GM21717 (cell line): ENCODE results near the gene ZNF627.
"Not testable (repeated sequence)": the region's sequence is repeated elsewhere in the genome, so short reads cannot be mapped to it uniquely, and the experiment has no call there.

ENCODE experiments used
- ATAC-seq: cut with Tn5 transposase; IDR thresholded peaks from one replicate; pipeline ENCODE4 v1.9.1; 2021; ENCODE audit warnings: mild to moderate bottlenecking, moderate library complexity; ENCODE audit not compliant: unreplicated experiment

Gene ZNF627

DNA sequence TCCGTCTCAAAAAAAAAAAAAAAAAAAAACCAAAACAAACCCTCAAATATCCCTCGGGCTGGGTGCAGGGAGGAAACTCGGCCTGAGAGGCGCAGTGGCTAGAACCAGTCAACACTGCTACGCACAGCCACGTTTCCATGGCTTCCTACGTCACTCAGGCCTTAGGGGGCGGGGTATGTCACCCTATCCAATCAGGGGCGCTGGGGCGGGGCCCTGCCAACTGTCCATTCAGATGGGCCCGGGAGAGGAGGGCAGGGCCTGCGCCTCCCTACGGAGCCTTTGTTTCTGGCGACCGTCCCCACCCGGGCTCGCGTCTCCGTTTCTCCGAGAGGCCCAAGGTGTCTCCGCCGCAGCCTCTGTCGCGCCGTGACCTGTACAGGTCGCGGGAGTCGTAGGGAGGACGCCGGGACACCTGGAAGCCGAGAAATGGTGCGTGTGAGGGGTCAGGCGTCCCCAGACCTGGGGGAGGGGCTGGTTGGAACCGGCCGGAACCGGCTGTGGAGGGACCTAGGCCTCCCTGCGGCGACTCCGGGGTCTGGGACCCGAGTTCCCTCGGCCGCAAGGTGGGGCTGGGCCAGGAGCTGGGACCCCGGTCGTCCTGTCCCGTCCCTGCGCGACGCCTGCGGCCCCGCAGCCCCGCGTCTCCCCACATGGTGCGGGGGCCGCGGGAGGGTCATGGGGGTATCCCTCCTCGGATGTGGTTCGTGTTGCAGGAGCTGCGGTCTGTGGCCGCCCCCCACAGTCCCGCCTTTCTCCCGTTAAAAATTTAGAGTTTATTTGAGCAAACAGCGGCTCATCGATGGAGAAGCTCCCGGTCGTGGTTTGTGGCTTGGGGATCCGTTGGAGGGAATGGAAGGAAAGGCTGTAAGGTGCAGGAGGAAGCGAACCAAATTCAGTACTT lies at the start of gene ZNF627:
TSS of gene ZNF627 (plus strand) at position 282 of the 901 bp plus-strand sequence. CDS start at position 427, 145 bp downstream.
- peak; percentile 89 for ATAC-seq

DNA sequence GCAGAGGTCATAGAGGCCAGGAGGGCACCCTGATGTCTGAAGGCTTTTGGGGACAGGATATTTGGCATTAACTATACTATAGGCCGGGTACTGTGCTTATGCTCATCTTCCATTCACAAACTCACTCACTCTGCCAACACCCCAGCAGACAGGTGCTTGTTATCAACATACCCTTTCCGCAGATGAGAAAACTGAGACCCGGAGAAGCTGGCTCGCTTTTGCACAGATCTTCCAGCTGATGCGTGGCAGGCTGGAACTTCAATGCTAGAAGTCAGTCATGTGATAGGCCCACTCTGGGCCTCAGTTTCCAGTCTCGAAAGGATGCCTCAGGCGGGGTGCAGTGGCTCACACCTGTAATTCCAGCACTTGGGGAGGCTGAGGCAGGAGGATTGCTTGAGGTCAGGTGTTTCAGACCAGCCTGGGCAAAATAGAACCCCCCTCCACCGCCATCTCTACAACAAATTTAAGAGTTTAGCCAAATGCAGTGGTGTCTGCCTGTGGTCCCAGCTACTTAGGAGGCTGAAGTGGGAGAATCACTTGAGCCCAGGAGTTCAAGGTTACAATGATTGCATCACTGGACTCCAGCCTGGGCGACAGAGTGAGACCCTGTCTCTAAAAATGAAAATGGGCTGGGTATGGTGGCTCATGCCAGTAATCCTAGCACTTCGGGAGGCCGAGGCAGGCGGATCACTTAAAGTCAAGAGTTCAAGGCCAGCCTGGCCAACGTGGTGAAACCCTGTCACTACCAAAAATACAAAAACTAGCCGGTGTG lies 49.2 kb upstream of the ZNF627 start:
- ATAC-seq = no peak

DNA sequence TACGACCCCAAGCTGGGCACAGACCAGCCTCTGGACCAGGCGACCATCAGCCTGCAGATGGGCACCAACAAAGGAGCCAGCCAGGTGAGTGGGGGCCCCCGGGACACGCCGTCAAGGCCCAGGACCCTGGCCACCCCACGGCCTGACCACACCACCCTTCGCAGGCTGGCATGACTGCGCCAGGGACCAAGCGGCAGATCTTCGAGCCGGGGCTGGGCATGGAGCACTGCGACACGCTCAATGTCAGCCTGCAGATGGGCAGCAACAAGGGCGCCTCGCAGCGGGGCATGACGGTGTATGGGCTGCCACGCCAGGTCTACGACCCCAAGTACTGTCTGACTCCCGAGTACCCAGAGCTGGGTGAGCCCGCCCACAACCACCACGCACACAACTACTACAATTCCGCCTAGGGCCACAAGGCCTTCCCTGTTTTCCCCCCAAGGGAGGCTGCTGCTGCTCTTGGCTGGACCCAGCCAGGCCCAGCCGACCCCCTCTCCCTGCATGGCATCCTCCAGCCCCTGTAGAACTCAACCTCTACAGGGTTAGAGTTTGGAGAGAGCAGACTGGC lies 47.8 kb upstream of the ZNF627 start:
- ATAC-seq = no peak

DNA sequence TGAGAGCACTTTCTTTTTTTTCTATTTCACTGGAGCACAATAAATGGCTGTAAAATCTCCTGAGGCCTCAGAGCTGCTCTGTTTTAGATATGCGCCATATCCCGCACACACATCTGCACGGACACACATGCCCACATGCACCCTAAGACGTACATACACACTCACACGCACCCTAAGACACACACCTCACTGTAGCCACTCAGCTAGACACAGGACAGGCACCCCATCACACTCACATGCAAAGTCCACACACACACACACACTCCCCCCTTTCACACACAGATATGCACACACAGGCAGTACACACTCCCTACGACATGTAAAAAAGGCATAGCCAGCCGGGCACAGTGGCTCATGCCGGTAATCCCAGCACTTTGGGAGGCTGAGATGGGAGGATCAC lies 47.0 kb upstream of the ZNF627 start:
- ATAC-seq = no peak

DNA sequence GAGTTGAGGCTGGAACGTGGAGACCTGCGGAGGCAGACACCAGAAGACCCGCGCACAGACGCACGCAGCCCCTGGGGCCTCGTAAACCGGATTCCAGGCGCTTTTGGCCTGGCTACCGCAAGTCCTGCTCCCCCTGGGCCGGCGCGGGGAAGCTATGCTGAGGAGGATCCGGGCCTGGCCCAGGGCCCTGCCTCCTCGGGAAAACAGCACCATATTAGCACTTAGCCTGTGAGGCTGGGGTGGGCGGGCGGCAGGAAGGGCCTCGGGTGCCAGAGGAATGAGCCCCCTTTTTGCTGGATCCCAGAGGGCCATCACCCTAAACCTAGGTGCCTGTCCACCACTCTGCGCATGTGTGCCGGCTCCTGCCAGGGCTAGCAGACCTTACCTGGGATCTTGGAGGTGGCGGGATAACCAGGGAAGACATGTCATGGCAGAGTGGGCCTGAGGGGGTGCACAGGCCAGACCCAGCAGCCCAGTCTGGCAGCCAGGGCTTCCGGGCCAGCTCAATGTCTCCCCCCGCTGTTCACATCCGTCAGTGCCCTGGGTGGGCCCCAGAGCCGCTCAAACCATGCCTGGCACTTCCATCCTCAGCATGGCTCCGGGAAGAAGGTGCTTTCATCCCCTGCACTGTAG lies 45.6 kb upstream of the ZNF627 start:
- no peak for ATAC-seq

DNA sequence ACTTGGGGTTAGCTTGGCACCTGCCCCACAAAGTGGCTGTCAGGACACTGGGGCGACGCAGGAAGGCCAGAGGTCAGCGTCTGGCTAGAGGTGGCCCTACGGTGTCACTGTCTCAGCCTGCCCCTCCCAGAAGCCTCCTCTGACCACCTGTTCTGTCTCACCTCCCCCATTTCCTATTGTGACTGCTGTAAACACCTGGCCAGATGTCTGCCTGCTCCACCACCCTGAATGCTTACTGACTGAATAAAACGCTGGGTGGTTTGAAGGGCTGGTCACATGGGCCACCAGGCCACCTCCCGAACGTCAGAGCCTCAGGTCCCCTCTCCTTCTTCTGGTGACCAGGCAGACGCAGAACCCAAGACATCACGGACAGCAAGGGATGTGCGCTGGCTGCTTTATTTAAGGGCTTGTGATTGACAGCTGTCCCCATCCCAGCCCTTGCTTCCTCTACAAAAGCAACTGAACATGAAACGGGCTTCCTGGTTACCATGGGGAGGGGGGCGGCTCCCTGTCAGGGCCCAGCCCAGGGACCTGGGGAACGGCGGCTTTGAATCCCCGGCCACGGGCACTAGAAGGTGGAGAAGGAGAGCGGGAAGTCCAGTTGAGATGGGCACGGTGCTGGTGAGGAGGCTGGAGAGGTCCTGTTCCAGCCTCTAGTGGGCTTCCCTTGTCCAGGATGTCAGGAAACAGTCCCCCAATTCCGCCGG lies 44.5 kb upstream of the ZNF627 start:
- ATAC-seq = no peak

DNA sequence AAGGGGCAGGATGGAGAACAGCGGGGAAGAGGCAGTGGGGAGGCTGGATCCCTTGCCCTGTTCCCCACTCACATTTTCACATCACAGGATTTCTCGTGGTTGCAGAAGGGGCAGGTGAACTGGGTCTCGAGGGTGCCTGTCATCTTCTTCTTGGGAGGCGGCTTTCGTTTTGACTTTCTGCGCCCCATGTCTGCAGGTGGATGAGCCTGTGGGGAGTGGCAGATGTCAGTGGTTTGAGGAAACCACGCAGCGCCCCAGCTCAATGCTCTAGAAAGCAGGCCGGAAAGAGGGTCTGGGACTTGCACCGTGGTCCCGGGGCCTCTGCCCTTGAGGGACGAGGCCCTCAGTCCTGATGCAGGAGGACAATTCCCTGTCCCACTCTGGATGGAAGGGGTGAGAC lies 43.1 kb upstream of the ZNF627 start:
- no peak for ATAC-seq

DNA sequence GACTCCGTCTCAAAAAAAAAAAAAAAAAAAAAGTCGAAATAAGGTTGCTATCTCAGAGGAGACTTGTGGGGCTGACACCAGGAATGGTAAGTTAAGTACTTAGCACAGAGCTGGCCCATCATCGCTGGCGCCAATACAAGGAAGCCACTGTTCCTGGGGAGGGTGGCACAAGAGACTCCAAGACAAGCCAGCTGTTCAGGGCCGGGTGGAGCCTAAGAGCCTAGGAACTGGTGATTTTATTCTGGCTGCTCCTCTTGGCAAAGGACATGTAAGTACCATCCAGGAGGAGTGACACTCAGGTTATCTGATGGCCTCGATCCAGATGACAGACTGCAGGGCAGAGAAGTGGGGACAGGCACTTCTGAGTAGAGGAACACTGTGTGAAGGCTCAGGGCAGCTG lies 42.0 kb upstream of the ZNF627 start:
- no peak for ATAC-seq

DNA sequence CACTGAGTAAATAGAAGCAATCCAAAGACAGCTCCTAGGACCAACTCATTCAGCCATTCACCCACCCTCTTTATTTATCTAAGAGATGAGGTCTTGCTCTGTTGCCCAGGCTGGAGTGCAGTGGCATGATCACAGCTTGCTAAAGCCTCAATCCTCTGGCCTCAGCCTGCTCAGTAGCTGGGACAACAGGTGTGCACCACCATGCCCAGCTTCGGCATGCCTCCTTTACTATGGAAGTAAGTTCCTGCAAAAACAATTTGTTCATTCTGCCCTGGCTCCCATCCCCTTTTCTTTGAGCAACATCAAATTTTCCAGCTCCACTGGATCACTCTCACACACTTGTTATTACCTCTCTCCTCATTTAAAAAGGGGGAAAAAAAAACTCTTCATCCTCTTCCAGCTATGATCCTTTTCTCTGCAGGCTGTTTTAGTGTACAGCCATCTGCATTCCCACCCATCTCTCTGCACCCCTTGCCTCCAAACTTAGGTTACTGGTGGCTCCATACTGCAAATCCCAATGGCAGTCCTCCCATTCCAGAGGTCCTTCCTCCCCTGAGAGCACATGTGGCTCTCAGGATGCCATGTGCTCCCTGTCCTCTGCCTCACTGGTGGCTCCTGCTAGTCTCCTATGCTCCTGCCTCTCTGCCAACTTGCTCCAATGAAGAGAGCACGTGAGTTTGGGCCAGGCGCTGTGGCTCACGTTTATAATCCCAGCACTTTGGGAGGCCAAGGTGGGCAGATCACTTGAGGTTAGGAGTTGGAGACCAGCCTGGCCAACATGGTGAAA lies 40.5 kb upstream of the ZNF627 start:
- no peak for ATAC-seq

DNA sequence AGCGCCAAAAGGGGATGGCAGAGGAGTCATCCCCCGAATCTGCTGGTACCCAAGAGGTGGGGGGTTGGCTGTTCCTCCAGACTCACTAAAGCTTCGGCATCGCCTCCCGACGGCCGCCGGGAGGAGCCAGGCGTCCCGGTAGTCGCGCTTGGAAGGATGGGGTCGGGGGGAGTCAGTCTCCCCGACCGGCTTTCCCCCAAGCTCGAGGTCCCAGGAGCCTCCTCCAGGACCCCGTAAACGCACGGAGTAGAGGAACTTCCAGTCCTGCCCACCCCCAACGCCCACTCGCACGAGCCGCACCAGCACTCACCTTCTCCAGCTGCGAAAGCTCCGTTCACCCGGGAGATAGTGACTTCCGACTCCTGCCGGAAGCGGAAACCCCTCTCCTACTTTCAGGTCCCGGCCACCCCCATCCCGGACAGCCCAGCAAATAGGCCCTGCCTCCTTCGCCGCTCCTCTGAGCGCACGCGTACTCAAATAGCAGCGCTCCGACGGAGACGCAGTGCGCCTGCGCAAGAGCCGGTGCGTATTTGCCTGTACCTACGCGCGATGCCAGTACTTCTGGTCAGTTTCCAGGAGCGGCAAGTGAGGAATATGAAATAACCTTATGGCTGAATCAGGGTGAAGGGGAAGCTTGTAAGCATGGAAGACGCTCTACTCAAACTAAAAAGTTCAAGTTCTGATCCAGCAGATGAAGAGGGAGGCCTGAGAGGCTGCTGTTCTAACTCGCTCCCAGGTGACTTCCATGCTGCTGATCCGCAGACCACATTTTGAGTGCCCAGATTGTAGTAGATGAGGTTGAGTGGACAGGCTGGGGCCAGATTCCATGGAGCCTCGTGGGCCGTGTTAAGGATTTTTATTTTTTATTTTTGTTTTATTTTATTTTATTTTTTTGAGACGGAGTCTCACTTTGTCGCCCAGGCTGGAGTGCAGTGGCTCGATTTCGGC lies 38.1 kb upstream of the ZNF627 start, which contains the start of gene ELOF1:
TSS of gene ELOF1 (minus strand) at position 350 of the 948 bp plus-strand sequence. CDS start 4,883 bp downstream, outside the sequence.
- peak; percentile 72 for ATAC-seq

DNA sequence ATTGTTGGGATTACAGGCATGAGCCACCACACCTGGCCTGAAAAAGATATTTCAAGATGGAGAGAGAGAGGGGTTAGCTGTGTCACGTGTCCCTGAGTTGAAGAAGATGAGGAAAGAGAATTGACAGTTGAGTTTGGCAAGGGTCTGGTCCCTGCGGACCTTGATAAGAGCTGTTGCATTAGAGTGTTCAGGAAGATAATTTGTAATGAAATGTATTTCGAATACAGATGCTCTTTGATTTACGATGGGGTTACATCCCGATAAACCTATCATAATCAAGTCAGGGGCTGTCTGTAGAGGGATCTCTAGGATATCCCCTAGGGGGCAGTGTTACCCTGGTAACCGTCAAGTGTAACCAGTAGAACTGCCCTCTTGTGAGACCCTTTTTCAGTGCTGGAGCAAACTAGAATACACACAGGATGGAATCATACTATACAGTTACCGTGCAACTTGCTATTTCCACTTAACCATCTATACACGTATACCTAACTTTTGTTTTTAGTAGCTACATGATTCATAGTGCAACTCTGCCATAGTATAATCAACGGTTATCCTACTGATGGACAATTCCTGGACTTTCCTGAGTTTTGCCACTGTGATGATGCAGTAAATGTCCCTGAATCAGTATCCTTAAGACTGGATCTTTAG lies 36.8 kb upstream of the ZNF627 start:
- no peak for ATAC-seq

DNA sequence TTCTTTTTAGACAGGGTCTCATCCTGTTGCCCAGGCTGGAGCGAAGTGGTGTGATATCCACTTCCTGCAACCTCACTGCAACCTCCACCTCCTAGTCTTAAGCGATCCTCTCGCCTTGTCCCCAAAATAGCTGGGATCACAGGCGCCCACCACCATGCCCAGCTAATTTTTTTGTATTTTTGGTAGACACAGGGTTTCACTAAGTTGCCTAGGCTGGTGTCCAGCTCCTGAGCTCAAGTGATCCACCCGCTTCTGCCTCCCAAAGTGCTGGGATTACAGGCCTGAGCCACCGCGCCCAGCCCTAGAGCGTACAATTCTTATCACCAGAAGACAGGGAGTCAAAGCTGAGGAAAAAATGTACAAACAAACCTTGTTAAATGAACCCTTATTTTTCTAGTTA lies 33.8 kb upstream of the ZNF627 start:
- ATAC-seq = no peak

DNA sequence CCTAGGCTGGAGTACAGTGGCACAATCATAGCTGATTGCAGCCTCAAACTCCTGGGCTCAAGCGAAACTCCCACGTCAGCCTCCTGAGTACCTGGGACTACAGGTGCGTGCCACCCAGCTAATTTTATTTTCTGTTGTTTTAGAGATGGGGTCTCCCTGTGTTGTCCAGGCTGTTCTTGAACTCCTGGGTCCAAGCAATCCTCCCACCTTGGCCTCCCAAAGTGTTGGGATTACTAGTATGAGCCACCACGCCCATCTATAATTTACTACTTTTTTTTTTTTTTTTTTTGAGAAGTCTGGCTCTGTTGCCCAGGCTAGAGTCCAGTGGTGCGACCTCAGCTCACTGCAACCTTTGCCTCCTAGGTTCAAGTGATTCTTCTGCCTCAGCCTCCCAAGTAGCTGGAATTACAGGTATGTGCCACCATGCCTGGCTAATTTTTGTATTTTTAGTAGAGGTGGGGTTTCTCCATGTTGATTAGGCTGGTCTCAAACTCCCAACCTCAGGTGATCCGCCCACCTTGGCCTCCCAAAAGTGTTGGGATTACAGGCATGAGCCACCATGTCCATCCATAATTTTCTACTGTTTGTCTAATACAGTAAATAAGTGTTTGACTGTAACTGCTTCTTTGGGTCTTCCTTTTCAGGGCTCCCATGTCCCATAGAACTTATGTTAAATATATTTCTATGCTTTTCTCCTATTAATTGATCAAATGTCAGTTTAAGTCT lies 33.0 kb upstream of the ZNF627 start:
- ATAC-seq = not testable (repeated sequence)

DNA sequence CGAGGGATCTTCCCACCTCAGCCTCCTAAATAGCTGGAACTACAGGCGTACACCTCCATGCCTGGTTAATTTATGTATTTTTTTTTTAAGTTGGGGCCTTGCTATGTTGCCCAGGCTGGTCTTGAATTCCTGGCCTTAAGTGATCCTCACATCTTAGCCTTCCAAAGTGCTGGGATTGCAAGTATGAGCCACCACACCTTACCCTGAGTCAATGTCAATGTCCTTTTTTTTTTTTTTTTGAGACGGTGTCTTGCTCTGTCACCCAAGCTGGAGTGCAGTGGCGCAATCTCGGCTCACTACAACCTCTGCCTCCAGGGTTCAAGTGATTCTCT lies 31.7 kb upstream of the ZNF627 start:
- not testable (repeated sequence) for ATAC-seq

DNA sequence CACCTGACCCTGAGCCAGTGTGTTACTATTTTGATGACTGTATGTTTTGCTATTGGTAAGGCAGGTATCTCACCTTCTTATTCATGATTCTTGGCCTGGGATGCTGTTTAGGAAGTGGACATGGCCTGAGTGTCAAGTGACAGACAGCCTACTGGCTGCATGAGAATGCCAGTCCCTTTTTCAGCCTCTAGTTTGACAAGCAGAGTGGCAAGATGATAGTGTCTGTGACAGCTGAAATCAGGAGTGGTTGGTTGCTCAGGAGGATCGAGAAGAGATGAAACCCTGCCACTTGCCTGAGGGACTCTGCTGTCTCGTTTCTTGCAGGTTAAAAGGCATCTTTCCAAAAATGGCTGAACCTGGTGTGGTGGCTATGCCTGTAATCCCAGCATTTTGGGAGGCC lies 31.1 kb upstream of the ZNF627 start:
- no peak for ATAC-seq

DNA sequence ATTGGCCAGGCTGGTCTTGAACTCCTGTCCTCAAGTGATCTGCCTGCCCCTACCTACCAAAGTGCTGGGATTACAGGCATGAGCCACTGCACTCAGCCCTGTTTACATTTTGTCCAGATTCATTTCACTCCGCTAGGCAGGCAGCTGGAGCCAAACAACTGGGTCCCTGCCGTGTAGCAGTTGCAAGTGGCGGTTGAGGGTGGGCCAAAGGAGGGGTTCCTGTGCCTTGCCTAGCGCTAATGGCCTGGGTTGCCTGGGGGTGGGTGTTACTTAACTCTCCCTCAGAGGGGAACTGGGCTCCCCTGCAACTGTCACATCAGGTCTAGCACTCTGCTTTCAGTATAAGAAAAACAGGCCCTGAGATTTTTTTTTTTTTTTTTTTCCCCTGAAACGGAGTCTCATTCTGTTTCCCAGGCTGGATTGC lies 27.2 kb upstream of the ZNF627 start:
- ATAC-seq = no peak

DNA sequence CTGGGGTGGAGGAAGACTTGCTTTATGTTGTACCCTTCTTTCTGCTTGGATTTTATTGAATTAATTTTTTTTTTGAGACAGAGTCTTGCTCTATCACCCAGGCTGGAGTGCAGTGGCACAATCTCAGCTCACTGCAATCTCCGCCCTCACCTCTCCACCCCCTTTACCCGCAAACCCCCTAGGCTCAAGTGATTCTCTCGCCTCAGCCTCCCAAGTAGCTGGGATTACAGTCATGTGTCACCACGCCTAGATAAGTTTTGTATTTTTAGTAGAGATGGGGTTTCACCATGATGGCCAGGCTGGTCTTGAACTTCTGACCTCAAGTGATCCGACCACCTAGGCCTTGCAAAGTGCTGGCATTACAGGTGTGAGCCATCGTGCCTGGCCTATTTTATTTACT lies 23.9 kb upstream of the ZNF627 start:
- not testable (repeated sequence) for ATAC-seq
